Uterus (tissue), 2 donors: ENCODE measurements around the gene LIMCH1.

Experiments
- POLR2A ChIP-seq, 2 donors: fragments of 450-650 bp; IDR thresholded peaks; one replicate each; pipeline ENCODE4 v1.6.1; 2016; ENCODE audit warnings: antibody characterized with exemption in 2 of 2, mild to moderate bottlenecking in 1 of 2, moderate library complexity in 1 of 2
- TF ChIP-seq, protein P1 (sequence below), 4 experiments: fragments of 200-600 bp in 2 of 4; fragments of 450-650 bp in 2 of 4; sonication (generic) in 2 of 4; IDR thresholded peaks; one replicate each; pipeline ENCODE4 v1.5.1; 2016 to 2019; ENCODE audit warnings: antibody characterized with exemption in 4 of 4, mild to moderate bottlenecking in 2 of 4, moderate library complexity in 1 of 4

DNA sequence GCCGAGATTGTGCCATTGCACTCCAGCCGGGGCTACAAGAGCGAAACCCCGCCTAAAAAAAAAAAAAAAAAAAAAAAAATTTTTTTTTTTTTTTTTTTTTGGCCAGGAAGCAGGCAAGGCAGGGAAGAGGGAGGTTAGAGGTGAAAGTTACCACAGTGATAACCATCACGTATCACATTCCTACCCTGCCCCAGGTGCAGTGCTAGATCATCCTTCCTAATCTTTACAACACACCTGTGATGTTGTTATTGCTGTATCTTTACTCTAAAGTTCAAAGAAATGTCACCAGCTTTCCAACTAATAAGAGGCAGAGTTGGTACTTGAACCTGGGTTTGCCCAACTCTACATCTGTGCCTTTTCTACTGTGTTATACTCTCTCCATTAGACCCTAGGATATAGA is 7.2 kb upstream of the LIMCH1 start:
- TF ChIP-seq, protein P1, sequence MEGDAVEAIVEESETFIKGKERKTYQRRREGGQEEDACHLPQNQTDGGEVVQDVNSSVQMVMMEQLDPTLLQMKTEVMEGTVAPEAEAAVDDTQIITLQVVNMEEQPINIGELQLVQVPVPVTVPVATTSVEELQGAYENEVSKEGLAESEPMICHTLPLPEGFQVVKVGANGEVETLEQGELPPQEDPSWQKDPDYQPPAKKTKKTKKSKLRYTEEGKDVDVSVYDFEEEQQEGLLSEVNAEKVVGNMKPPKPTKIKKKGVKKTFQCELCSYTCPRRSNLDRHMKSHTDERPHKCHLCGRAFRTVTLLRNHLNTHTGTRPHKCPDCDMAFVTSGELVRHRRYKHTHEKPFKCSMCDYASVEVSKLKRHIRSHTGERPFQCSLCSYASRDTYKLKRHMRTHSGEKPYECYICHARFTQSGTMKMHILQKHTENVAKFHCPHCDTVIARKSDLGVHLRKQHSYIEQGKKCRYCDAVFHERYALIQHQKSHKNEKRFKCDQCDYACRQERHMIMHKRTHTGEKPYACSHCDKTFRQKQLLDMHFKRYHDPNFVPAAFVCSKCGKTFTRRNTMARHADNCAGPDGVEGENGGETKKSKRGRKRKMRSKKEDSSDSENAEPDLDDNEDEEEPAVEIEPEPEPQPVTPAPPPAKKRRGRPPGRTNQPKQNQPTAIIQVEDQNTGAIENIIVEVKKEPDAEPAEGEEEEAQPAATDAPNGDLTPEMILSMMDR (IDR thresholded peaks at IDR 0.05), result no peak
- no peak for TF ChIP-seq POLR2A (IDR thresholded peaks at IDR 0.05)
